IPS-18a (cell line): Measurements from ENCODE around the gene NMUR1.

ENCODE experiments used
- H3K27ac ChIP-seq: one replicate; pipeline ENCODE4 v1.5.1; 2013; ENCODE audit warnings: low read length
- H3K27me3 ChIP-seq: one replicate; pipeline ENCODE4 v1.6.1; 2013; ENCODE audit warnings: mild to moderate bottlenecking, low read length; ENCODE audit not compliant: control insufficient read depth, insufficient read depth
- H3K36me3 ChIP-seq: one replicate; pipeline ENCODE4 v1.6.1; 2013; ENCODE audit warnings: low read depth, low read length; ENCODE audit not compliant: control insufficient read depth
- H3K4me1 ChIP-seq: one replicate; pipeline ENCODE4 v1.6.1; 2013; ENCODE audit warnings: low read depth, low read length; ENCODE audit not compliant: control insufficient read depth
- H3K4me3 ChIP-seq: one replicate; pipeline ENCODE4 v1.5.1; 2013; ENCODE audit warnings: low read length
- H3K9ac ChIP-seq: one replicate; pipeline ENCODE4 v1.6.1; 2013; ENCODE audit warnings: mild to moderate bottlenecking, low read length, moderate library complexity
- H3K9me3 ChIP-seq: one replicate; pipeline ENCODE4 v1.6.1; 2013; ENCODE audit warnings: low read depth, low read length; ENCODE audit not compliant: control insufficient read depth

The NMUR1 gene

DNA sequence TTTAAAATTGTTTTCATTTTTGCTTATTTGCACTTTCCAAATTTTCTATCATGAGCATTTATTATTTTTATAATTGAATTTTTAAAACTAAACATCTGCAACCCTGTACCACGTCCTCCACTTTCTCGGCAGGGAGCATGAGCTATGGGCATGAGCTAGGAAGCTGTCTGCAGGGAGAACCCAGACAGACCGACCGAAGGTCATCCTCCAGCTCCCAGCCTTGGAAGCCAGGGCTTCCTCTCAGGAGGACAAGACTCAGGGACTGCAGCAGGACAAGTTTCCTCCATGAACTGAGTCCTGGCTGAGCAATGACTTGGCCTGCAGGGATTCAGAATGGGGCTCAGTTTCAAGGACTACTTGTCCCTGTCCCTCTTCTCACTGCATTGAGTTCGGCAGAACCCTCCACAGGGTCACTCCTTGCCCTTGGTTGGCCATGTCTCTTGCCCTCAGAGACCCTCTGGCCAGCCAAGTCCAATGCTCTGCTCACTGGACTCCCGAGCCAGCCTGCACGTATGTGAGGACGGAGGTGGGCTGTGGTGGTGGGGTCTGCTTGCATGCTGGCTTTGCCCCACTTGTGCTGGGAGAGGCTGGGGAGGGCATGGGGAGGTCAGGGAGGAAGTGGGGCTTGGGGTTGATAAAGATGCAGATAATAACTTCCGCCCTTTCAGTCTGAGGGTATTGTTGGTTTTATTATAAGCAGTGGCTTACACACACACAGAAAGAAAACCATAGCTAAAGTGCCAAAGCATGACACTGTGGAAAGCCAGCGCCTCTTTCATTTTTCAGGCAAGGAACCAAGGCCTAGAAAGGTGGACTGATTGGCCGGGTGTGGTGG lies 6.6 kb downstream of the NMUR1 start:
- Histone ChIP-seq H3K27ac (no peak overlapping the region), H3K9ac (no peak overlapping the region)

GRCh38 chr2:231522418-231523180 lies 7.6 kb downstream of the NMUR1 start:
- Histone ChIP-seq H3K27ac (no peak overlapping the region), H3K9me3 (no peaks in the 10 kb centered on the region), H3K4me3 (no peak overlapping the region), H3K27me3 (no peaks in the 10 kb centered on the region), H3K4me1 (no peaks in the 10 kb centered on the region), H3K36me3 (no peaks in the 10 kb centered on the region), H3K9ac (no peak overlapping the region)

More for the DNA sequence above, 6.6 kb downstream of the NMUR1 start:
- Histone ChIP-seq H3K4me3 (no peak overlapping the region), H3K27me3 (peaks cover under 1% of the 10 kb centered on the region), H3K4me1 (no peaks in the 10 kb centered on the region), H3K9me3 (no peaks in the 10 kb centered on the region), H3K36me3 (no peaks in the 10 kb centered on the region)

DNA sequence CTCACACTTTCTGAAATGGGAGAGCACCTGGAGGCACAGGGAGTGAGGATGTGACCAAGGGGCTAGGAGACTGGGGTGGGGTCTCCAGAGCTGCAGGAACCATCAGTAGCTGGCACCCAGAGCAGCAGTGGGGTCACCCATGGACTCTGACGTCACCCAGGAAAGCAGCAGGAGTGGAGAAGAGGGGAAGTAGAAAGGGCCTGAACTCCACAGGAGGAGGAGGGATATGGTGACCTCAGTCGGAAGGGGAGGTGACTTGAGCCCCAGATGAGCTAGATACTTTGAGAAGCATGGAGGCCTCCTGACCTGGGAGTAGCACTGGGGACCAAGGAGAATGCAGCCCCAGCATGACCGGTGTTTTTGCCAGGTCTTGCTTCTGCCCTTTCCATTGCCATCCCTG lies 8.8 kb downstream of the NMUR1 start:
- Histone ChIP-seq H3K9ac (no peak overlapping the region), H3K27me3 (no peaks in the 10 kb centered on the region), H3K4me3 (no peak overlapping the region), H3K9me3 (no peaks in the 10 kb centered on the region), H3K4me1 (no peaks in the 10 kb centered on the region), H3K27ac (no peak overlapping the region), H3K36me3 (no peaks in the 10 kb centered on the region)

DNA sequence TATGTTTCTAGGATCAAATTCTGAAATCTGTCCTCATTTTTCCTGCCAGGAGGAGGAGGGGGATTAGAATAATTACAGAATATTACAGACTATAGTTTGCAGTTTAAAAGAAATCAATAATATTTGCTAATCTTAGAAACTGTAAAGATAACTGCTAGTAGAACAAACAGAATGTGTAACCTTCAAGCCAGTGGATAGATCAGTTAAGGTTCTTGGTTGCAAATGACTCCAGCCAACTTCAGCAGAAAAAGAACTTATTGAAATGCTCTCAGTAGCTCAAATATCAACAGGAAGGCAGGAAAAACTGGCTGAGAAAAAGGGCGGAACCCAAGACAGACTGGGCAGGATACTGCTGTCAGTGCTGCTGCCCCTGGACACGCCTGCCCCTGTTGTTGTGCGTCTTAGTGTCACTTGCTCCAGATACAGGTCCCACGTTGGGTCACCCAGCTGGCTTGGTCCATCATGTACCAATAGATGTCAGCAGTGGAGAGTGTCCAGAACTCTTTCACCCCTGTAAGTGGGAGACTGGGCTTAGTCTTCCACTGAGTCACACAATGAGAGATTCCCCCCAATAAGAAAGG lies 10.2 kb downstream of the NMUR1 start:
- Histone ChIP-seq H3K9ac (no peak overlapping the region), H3K9me3 (no peaks in the 10 kb centered on the region), H3K36me3 (no peaks in the 10 kb centered on the region), H3K4me3 (no peak overlapping the region), H3K4me1 (peaks cover 5% of the 10 kb centered on the region), H3K27me3 (peaks cover 8% of the 10 kb centered on the region), H3K27ac (no peak overlapping the region)

- Histone ChIP-seq H3K9me3 (no peaks in the 10 kb centered on the region), H3K27ac (no peak overlapping the region), H3K9ac (no peak overlapping the region), H3K4me3 (no peak overlapping the region), H3K4me1 (peaks cover 10% of the 10 kb centered on the region), H3K27me3 (peaks cover 11% of the 10 kb centered on the region), H3K36me3 (no peaks in the 10 kb centered on the region)
These were observed 11.5 kb downstream of the NMUR1 start for GRCh38 chr2:231518771-231519170.

GRCh38 chr2:231515603-231516002 lies 14.6 kb downstream of the NMUR1 start:
- H3K36me3 ChIP-seq = no peaks in the 10 kb centered on the region
- no peak overlapping the region for H3K27ac ChIP-seq
- H3K4me3 ChIP-seq = no peak overlapping the region
- no peak overlapping the region for H3K9ac ChIP-seq
- peaks cover 11% of the 10 kb centered on the region for H3K27me3 ChIP-seq
- H3K9me3 ChIP-seq = no peaks in the 10 kb centered on the region
- peaks cover 14% of the 10 kb centered on the region for H3K4me1 ChIP-seq

DNA sequence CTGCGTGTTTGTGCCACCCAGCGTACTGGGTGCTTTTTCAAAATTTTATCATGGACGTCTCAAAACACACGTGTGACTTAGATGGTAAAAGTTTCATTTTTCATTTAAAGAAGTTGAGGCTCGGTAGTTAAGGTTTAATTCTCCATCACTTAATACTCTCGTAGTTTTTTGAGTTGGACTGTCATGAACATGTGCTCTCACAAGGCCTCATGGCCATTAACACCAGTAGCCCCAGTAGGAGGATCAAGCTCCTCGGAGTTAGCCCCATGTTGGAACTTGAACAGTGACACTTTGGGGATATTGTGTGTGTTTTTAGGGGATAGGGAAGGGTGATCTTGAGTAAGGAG lies 15.3 kb downstream of the NMUR1 start:
- Histone ChIP-seq H3K27ac (peak overlapping the region; percentile 35), H3K4me1 (peaks cover 14% of the 10 kb centered on the region), H3K9ac (peak overlapping the region; percentile 70), H3K4me3 (peak overlapping the region; percentile 90), H3K27me3 (peaks cover 11% of the 10 kb centered on the region), H3K9me3 (no peaks in the 10 kb centered on the region), H3K36me3 (no peaks in the 10 kb centered on the region)

GRCh38 chr2:231514225-231514950 lies 15.9 kb downstream of the NMUR1 start:
- H3K4me3 ChIP-seq = peak overlapping the region; percentile 90
- peak overlapping the region; percentile 90 for H3K27ac ChIP-seq
- H3K36me3 ChIP-seq = no peaks in the 10 kb centered on the region
- peak overlapping the region; percentile 90 for H3K9ac ChIP-seq
- peaks cover 14% of the 10 kb centered on the region for H3K4me1 ChIP-seq
- H3K9me3 ChIP-seq = no peaks in the 10 kb centered on the region
- H3K27me3 ChIP-seq = peaks cover 11% of the 10 kb centered on the region

DNA sequence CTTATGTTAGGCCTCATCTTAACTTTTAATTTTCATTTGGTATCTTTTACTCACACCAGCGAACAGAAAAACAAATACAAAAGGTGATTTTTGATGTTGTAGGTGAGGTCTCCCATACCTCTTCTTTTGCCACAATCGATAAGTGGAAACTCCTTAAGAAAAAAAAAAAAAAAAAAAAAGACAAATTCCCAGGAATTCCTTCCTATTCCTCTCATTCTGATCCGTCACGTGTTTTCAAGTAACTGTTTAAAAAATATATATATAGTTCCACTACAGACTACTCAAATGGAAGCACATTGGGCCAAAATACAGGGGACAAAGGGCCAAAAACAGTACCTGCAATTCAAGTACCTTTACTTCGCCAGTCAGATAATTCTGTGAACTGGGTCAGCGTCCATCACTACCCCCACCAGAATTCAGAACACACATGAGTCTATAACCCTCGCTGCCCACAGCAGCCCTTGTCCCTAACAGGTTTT lies 16.5 kb downstream of the NMUR1 start:
- Histone ChIP-seq H3K36me3 (no peaks in the 10 kb centered on the region), H3K27ac (peak overlapping the region; percentile 90), H3K9me3 (no peaks in the 10 kb centered on the region)

GRCh38 chr2:231512222-231512621 lies 18.0 kb downstream of the NMUR1 start:
- no peaks in the 10 kb centered on the region for H3K36me3 ChIP-seq
- no peak overlapping the region for H3K27ac ChIP-seq
- H3K27me3 ChIP-seq = peaks cover 11% of the 10 kb centered on the region
- H3K4me1 ChIP-seq = peaks cover 14% of the 10 kb centered on the region
- no peak overlapping the region for H3K9ac ChIP-seq
- no peaks in the 10 kb centered on the region for H3K9me3 ChIP-seq
- no peak overlapping the region for H3K4me3 ChIP-seq

More for the DNA sequence above, 16.5 kb downstream of the NMUR1 start:
- Histone ChIP-seq H3K27me3 (peaks cover 11% of the 10 kb centered on the region), H3K4me1 (peaks cover 14% of the 10 kb centered on the region), H3K9ac (peak overlapping the region; percentile 90), H3K4me3 (peak overlapping the region; percentile 90)

- H3K9ac ChIP-seq = no peak overlapping the region
- H3K27me3 ChIP-seq = no peaks in the 10 kb centered on the region
- H3K4me1 ChIP-seq = no peaks in the 10 kb centered on the region
- H3K36me3 ChIP-seq = no peaks in the 10 kb centered on the region
- H3K27ac ChIP-seq = no peak overlapping the region
- H3K4me3 ChIP-seq = no peak overlapping the region
- H3K9me3 ChIP-seq = no peaks in the 10 kb centered on the region
These were observed 26.5 kb downstream of the NMUR1 start for GRCh38 chr2:231503766-231504165.
